Hepatocyte (in vitro differentiated cells): ENCODE results near the gene PDIA2.

ENCODE experiments used
- EZH2 ChIP-seq: fragments of 200-600 bp; sonication (generic); IDR thresholded peaks from 2 replicates; pipeline ENCODE4 v1.6.1; 2016; ENCODE audit warnings: antibody characterized with exemption, mild to moderate bottlenecking, borderline replicate concordance
- TF ChIP-seq, protein P1 (sequence below): fragments of 200-600 bp; sonication (generic); IDR thresholded peaks from 2 replicates; pipeline ENCODE4 v1.5.1; 2016; ENCODE audit warnings: antibody characterized with exemption, mild to moderate bottlenecking; ENCODE audit not compliant: poor library complexity

GRCh38 chr16:255183-255582 is 27.8 kb upstream of the PDIA2 start:
- TF ChIP-seq, protein P1, sequence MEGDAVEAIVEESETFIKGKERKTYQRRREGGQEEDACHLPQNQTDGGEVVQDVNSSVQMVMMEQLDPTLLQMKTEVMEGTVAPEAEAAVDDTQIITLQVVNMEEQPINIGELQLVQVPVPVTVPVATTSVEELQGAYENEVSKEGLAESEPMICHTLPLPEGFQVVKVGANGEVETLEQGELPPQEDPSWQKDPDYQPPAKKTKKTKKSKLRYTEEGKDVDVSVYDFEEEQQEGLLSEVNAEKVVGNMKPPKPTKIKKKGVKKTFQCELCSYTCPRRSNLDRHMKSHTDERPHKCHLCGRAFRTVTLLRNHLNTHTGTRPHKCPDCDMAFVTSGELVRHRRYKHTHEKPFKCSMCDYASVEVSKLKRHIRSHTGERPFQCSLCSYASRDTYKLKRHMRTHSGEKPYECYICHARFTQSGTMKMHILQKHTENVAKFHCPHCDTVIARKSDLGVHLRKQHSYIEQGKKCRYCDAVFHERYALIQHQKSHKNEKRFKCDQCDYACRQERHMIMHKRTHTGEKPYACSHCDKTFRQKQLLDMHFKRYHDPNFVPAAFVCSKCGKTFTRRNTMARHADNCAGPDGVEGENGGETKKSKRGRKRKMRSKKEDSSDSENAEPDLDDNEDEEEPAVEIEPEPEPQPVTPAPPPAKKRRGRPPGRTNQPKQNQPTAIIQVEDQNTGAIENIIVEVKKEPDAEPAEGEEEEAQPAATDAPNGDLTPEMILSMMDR: no peak
- no peak for TF ChIP-seq EZH2
